Transverse colon (tissue), 3 donors: ENCODE results near the gene SLC5A2.

Experiments used
- POLR2A ChIP-seq: fragments of 450-650 bp; IDR thresholded peaks from one replicate; pipeline ENCODE4 v1.6.1; 2016; ENCODE audit warnings: antibody characterized with exemption, mild to moderate bottlenecking, moderate library complexity
- TF ChIP-seq, protein P1 (sequence below), 5 experiments: fragments of 200-600 bp in 3 of 5; fragments of 450-650 bp in 2 of 5; sonication (generic) in 3 of 5; IDR thresholded peaks; 1 replicate in 2 of 5; 2 replicates in 3 of 5; pipeline ENCODE4 v1.5.1; 2016 to 2017; ENCODE audit warnings: antibody characterized with exemption in 5 of 5, inconsistent platforms in 3 of 5, mild to moderate bottlenecking in 2 of 5, moderate library complexity in 1 of 5

DNA sequence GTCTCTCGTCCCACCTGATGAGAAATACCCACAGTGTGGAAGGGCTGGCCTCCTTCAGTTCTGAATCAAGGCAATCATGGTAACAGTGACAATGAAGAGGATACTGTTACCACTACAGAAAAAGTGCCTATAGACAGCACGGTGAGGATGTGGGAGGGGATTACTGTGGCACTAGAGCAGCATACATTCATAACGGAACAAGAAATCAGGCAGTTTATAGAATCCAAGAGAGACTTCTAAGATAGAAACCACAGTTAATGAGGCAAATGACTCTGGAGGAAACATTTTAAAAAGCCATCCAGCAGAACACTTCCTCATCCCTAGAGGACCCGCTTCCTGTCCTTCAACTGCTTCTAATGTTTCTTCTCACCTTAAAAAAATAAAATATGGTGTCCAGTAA, 22.6 kb downstream of the SLC5A2 start:
- TF ChIP-seq POLR2A, result no peak
- TF ChIP-seq, protein P1, sequence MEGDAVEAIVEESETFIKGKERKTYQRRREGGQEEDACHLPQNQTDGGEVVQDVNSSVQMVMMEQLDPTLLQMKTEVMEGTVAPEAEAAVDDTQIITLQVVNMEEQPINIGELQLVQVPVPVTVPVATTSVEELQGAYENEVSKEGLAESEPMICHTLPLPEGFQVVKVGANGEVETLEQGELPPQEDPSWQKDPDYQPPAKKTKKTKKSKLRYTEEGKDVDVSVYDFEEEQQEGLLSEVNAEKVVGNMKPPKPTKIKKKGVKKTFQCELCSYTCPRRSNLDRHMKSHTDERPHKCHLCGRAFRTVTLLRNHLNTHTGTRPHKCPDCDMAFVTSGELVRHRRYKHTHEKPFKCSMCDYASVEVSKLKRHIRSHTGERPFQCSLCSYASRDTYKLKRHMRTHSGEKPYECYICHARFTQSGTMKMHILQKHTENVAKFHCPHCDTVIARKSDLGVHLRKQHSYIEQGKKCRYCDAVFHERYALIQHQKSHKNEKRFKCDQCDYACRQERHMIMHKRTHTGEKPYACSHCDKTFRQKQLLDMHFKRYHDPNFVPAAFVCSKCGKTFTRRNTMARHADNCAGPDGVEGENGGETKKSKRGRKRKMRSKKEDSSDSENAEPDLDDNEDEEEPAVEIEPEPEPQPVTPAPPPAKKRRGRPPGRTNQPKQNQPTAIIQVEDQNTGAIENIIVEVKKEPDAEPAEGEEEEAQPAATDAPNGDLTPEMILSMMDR (IDR thresholded peaks at IDR 0.05), result no peak
